Left lung (tissue), 10 donors: ENCODE results near the gene FBXL17. TPM values are rescaled to one million over a fixed set of nuclear protein-coding genes. Genes with fewer than 3 reads are reported as not detected.
"Not testable (repeated sequence)": the region's sequence is repeated elsewhere in the genome, so short reads cannot be mapped to it uniquely, and the experiment has no call there.

Source experiments
- ATAC-seq: fragments of 200-7000 bp; cut with Tn5 transposase; one replicate; pipeline ENCODE4 v1.9.1; 2020; ENCODE audit warnings: moderate library complexity
- DNase-seq, 4 donors: peaks; one replicate each; pipeline ENCODE4 v3.0.0-alpha.2; 2013 to 2020
- H3K27ac ChIP-seq, 2 donors: fragments of 200-600 bp; sonication (generic) in 1 of 2; one replicate each; pipeline versions ENCODE4 v1.5.0 to v1.8.0; 2020 to 2021
- H3K27me3 ChIP-seq, 2 donors: fragments of 200-600 bp; sonication (generic) in 1 of 2; one replicate each; pipeline versions ENCODE4 v1.5.0 to v1.8.0; 2020 to 2021
- H3K36me3 ChIP-seq, 2 donors: fragments of 200-600 bp; sonication (generic) in 1 of 2; one replicate each; pipeline versions ENCODE4 v1.5.0 to v1.8.0; 2020 to 2021
- H3K4me1 ChIP-seq, 2 donors: fragments of 200-600 bp; one replicate each; pipeline ENCODE4 v1.8.0; 2021
- H3K4me3 ChIP-seq, 2 donors: fragments of 200-600 bp; sonication (generic) in 1 of 2; one replicate each; pipeline versions ENCODE4 v1.5.0 to v1.8.0; 2020 to 2021; ENCODE audit warnings: mild to moderate bottlenecking in 1 of 2
- H3K9me3 ChIP-seq, 2 donors: fragments of 200-600 bp; sonication (generic) in 1 of 2; one replicate each; pipeline versions ENCODE4 v1.5.0 to v1.8.0; 2020 to 2021
- CTCF ChIP-seq, 2 donors: fragments of 200-600 bp; sonication (generic) in 1 of 2; IDR thresholded peaks; one replicate each; pipeline versions ENCODE4 v1.5.0 to v1.8.0; 2021; ENCODE audit warnings: antibody characterized with exemption in 2 of 2
- intact Hi-C, 2 donors: fragments of 100-400 bp; cut with DNase I; formaldehyde crosslinking; loops; one replicate each; pipeline versions ENCODE4 v1.11.2 to v1.14.2; 2022
- polyA plus RNA-seq, 6 donors: library from polyadenylated mRNA; unstranded; fragments of 120-200 nt; gene quantifications; one replicate each; pipeline ENCODE4 v1.2.1, GENCODE V29; 2013; ENCODE audit not compliant: insufficient read length in 6 of 6
- total RNA-seq, 2 donors: library from RNA; stranded (reverse); fragmentation: NEBNext Ultra II Directional; extraction: Animal tissue kit (Norgen Biotek cat#: 25700); gene quantifications; one replicate each; pipeline ENCODE4 v1.2.1, GENCODE V29; 2021
- donor health status: DM: no; HTN: yes; CAD: no.
- donor health status: DM: no; HTN: no; CAD: no.

Gene FBXL17
- total and polyA plus RNA-seq, 8 donors: 11.8 to 23.8 (median 19.8) TPM

- Histone ChIP-seq H3K4me1 (no peaks in the 10 kb centered on the region), H3K36me3 (no peaks in the 10 kb centered on the region), H3K27ac (no peak overlapping the region), H3K9me3 (peaks cover 0 to 4% of the 10 kb centered on the region in 2 donors), H3K4me3 (no peak overlapping the region), H3K27me3 (peaks cover 0 to 6% of the 10 kb centered on the region in 2 donors)
- TF ChIP-seq CTCF (IDR thresholded peaks at IDR 0.05): no peak
- ATAC-seq: no peak
- intact Hi-C loops: no loop called here
- DNase-seq: no peak
Observed at GRCh38 chr5:108398964-108399363, 17.1 kb upstream of the FBXL17 start.

GRCh38 chr5:108396837-108397236 lies 14.9 kb upstream of the FBXL17 start:
- H3K4me1 ChIP-seq, H3K27ac ChIP-seq, H3K4me3 ChIP-seq, ATAC-seq, H3K36me3 ChIP-seq, DNase-seq, H3K9me3 ChIP-seq, H3K27me3 ChIP-seq, intact Hi-C loops: not testable (repeated sequence)

GRCh38 chr5:108387758-108388157 lies 5.9 kb upstream of the FBXL17 start:
- no peak overlapping the region for H3K27ac ChIP-seq
- DNase-seq: no peak
- H3K4me1 ChIP-seq: peaks cover 0 to 13% of the 10 kb centered on the region in 2 donors
- intact Hi-C loops: no loop called here
- H3K27me3 ChIP-seq: no peaks in the 10 kb centered on the region
- H3K9me3 ChIP-seq: no peaks in the 10 kb centered on the region
- TF ChIP-seq CTCF (IDR thresholded peaks at IDR 0.05): no peak
- no peak for ATAC-seq
- H3K4me3 ChIP-seq: no peak overlapping the region
- no peaks in the 10 kb centered on the region for H3K36me3 ChIP-seq

GRCh38 chr5:108386345-108387061 lies 4.6 kb upstream of the FBXL17 start:
- peaks cover 0 to 15% of the 10 kb centered on the region in 2 donors for H3K4me1 ChIP-seq
- no peak for TF ChIP-seq CTCF (IDR thresholded peaks at IDR 0.05)
- H3K27me3 ChIP-seq: no peaks in the 10 kb centered on the region
- H3K9me3 ChIP-seq: no peaks in the 10 kb centered on the region
- intact Hi-C loops: no loop called here
- no peaks in the 10 kb centered on the region for H3K36me3 ChIP-seq
- ATAC-seq: no peak
- H3K4me3 ChIP-seq: no peak overlapping the region
- no peak overlapping the region for H3K27ac ChIP-seq
- DNase-seq: no peak

GRCh38 chr5:108384741-108385140 lies 2.8 kb upstream of the FBXL17 start:
- H3K4me3 ChIP-seq: no peak overlapping the region
- H3K9me3 ChIP-seq: no peaks in the 10 kb centered on the region
- DNase-seq (no peak), ATAC-seq (no peak)
- peaks cover 0 to 23% of the 10 kb centered on the region in 2 donors for H3K4me1 ChIP-seq
- H3K36me3 ChIP-seq: no peaks in the 10 kb centered on the region
- no peak overlapping the region for H3K27ac ChIP-seq
- TF ChIP-seq CTCF (IDR thresholded peaks at IDR 0.05): no peak
- no peaks in the 10 kb centered on the region for H3K27me3 ChIP-seq
- intact Hi-C loops: no loop called here
